NCI-H146 treated with DMSO at 0.1 percent for 48 hours (cell line): ENCODE data around the gene LPO.

Experiments
- DNase-seq: peaks from one replicate; lab custom pipeline; 2025; ENCODE audit not compliant: unreplicated experiment; lab: John Stamatoyannopoulos, UW

Gene LPO

DNA sequence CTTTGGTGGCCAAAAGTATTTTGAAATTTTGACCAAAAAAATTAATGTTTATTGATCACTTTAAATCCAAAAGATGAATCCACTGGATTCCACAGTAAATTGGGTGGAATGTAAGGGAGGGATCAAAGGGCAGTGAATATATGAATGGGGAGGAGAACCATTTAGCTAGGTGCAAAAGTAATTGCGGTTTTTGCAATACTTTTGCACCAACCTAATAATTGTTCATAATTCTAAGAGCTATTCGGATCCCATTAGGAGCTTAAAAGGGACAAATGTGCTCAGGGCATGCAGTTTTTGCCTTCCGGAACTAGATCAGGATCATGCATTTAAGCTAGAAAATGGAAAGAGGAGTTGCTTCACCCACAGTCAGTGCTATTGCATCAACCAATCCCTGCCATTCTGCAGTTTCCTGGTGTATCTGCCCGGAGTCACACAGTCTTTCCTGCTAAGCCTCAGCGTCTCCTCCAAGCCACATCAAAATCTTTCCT is at the start of gene LPO:
TSS of gene LPO (plus strand) at position 438 of the 488 bp plus-strand sequence. CDS start 4,396 bp downstream, outside the sequence.
- DNase-seq, result no peak

DNA sequence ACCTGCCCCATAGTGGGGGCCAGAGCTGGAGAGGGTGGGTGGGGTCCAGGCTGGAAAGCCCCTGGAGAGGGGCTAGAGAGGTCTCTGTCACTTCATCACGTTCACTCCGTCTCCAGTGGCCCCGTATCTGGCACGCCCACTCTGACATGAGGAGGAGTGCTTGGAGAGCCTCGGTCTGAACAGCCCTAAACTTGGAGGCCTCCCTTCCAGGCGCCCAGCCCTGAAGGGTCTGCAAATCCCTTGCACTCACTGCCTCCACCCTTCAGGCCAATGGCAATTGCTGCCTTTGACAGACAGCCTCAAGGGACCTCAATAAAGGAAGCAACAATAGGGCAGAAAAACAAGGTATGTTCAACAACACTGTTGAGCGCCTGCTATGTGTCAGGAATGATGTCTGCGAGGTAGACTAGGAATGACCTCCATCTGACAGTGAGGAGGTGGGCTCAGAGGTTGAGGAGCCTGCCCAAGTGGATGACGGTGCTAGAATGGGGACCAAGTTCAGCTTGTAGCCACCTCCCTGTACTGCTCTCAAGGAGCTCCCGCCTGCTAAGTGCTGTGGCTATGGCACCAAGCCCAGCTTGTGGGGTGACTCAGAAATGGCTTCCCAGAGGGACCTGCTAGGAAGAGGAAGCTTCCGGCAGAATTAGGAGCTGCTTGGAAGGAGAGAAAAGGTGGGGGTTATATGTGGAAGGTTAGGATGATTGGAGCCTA is 48.8 kb upstream of the LPO start:
- no peak for DNase-seq

DNA sequence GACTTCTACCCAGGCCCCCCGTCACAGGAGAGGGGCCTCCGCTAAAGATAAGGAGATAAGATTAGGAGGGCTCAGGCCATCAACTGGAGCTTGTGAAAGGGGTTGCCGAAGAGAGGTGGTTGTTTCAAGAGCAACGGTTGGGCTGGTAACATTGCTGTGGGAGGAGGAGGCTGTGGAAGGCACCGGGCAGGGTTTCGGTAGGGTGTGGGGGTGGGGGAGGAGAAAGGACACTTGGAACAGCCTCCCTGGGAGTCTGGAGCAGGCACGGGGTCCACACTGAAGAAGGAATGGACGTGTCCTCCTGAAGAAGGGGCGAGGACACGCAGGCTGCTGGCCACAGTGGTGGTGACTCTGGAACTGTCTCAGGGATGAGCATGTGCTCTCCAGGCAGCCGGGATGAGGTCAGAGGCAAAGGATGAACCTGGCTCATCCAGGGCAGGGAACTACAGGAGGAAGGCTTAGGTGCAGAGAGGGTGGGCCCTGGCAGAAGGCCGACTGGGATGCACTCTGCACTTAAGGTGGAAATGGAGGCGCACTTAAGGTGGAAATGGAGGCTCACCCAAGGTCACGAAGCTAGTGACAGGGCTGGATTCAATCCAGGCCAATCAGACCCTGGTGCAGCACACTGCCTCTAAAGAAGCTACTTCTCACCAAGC is 47.0 kb upstream of the LPO start:
- no peak for DNase-seq

DNA sequence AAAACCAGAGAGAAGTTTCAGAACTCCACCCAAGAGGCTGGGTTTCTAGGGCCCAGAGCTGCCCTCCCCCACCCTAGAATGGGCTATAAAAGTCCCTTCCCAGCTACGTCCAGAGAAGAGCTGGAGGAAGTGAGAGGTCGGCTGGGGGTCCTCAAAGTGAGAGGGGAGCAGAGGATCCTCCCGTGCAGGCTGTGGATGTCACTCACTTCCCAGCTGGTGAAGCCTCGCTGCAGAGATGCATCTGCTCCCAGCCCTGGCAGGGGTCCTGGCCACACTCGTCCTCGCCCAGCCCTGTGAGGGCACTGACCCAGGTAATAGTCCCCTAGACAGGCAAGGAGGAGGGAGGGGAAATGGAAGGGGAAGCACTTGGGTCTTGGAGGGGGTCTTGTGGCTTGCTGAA is 45.8 kb upstream of the LPO start, which contains the start of gene EPX:
TSS of gene EPX (plus strand) at position 115 of the 400 bp plus-strand sequence. CDS start at position 236, 121 bp downstream.
- DNase-seq, result no peak

- no peak for DNase-seq
These were observed 44.6 kb upstream of the LPO start for GRCh38 chr17:58193641-58194255.

GRCh38 chr17:58195518-58196123 is 42.8 kb upstream of the LPO start:
- DNase-seq, result no peak

- DNase-seq, result no peak
These were observed 41.8 kb upstream of the LPO start for GRCh38 chr17:58196610-58197009.

- DNase-seq, result peak; percentile 44
These were observed 38.3 kb upstream of the LPO start for GRCh38 chr17:58200024-58200633.

DNA sequence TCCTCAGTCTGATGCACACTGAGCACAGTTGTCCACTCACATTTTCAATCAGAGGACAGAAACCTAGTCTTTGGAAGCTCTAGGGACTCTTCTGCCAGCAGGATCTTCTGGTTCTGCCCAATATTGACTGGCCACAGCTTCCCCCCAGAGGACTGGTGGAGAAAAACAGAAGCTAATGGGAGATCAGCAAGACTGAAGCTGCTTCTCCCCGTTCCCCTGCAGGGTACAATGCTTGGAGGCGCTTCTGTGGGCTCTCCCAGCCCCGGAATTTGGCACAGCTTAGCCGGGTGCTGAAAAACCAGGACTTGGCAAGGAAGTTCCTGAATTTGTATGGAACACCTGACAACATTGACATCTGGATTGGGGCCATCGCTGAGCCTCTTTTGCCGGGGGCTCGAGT is 35.5 kb upstream of the LPO start:
- no peak for DNase-seq

DNA sequence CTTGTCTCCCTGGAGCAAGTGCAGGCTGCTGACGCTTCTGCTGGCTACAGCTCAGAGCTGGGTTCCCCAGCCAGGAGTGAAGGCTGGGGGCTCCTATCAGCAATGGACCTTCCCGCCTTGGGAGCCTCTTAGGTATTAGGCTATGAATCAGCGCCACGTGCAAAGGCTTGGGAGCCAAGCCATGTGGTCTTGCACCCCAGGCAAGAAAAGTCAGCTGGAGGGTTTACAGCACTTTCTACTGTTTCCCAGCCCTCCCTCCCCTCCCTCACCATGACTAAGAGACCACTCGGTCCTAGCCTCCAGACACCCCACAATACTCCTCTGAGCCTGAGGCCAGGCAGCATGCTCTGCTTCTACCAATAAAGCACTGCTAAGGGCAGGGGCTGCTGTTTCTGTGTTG is 33.6 kb upstream of the LPO start:
- no peak for DNase-seq

DNA sequence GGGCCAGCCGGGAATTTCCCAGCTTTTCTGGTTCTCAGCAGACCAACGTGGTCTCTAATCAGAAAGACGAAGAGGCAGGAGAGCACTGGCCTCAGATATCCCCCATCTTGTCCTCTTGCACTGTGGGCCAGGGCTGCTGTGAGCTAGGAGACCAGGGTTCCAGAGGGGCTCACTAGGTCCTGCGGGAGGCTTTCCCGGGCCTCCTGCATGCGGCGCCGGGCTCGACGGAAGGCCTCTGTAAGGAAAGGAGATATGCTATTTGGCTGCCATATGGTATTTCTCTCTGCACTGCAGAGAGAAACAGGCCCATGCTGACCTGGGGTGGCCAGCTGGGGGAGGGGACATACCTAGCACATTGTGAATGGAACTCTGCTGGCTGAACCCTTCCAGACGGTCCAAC is 32.4 kb upstream of the LPO start:
- DNase-seq, result no peak

DNA sequence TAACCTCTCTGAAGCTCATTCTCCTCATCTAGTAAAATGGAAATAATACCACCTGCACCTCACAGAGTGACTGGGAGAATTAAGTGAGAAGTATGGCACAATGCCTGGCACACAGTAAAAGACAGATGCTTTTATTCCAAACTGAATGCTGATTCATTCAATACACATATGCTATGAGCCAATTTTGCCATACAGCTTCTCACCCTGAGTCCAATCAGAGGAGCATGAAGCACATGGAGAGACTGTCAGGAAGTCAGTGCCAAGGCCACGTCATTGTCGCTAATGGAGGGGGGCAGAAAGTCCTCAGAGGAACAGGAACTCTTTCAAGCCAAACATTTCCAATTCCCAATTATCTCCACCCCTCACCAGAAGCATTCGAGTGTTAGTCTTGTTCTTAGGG is 30.9 kb upstream of the LPO start:
- no peak for DNase-seq

DNA sequence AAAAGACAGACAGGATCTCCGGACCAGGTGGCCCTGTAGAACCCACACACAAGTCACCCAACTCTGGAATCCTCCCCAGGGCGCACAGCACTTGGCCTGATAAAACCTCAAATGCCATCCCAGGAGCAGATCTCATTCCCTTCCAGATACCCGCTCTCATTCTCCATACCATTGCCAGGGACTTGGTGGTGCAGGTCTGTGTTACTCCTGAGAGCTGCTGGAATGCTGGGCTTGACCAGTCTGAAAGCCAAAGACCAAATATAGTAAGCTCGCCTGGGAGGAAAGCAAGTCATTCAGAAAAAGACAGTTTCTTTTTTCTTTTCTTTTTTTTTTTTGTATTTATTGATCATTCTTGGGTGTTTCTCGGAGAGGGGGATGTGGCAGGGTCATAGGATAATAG is 30.0 kb upstream of the LPO start:
- no peak for DNase-seq

DNA sequence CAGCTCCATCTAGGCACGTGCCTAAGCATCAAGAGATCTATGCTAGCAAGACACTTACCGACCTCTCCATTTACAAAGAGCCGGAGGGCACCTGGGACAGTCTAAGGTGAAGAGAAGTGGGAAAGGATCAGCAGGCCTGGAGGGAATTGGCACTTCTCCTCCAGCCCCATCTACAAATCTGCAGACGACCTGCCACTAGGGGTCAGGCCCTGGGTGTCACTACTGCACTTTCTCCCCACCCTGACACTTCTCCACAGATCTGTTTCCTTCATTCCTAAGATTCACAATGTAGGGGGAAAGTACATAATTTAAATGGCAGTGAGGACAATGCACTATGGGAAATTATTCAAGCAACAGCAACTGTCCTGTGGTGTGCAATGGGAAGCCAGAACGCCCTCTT is 27.5 kb upstream of the LPO start:
- no peak for DNase-seq

GRCh38 chr17:58215685-58216084 is 22.7 kb upstream of the LPO start:
- no peak for DNase-seq

- no peak for DNase-seq
These were observed 20.6 kb upstream of the LPO start for GRCh38 chr17:58217766-58218165.

GRCh38 chr17:58219007-58219788 is 19.2 kb upstream of the LPO start, which contains the start of gene MKS1:
TSS of gene MKS1 (minus strand) at chr17:58219255. CDS start at chr17:58219230, 25 bp downstream.
- DNase-seq, result peak; percentile 80

GRCh38 chr17:58219789-58220183 is 18.6 kb upstream of the LPO start:
- no peak for DNase-seq

GRCh38 chr17:58224315-58224714 is 14.1 kb upstream of the LPO start:
- no peak for DNase-seq

GRCh38 chr17:58227733-58228132 is 10.7 kb upstream of the LPO start:
- no peak for DNase-seq
